IMR-90 (cell line): ENCODE measurements around the gene TRIM44. TPM values are rescaled to one million over a fixed set of nuclear protein-coding genes. Genes with fewer than 3 reads are reported as not detected.

Experiments
- ATAC-seq: fragments of 200-7000 bp; cut with Tn5 transposase; 2 replicates; pipeline ENCODE4 v1.9.1; 2020; ENCODE audit warnings: low read depth, mild to moderate bottlenecking, moderate library complexity
- BruUV-seq: library from RNA; stranded (reverse); fragments of 400-500 nt; replicated peaks from 2 replicates; lab custom pipeline; 2021; lab: Mats Ljungman, UMichigan
- CTCF ChIA-PET: fragments of 300-600 bp; formaldehyde crosslinking; extraction: SDS; loops from one replicate; lab custom pipeline; 2021; ENCODE audit warnings: antibody characterized with exemption; lab: Yijun Ruan, JAX
- POLR2A ChIA-PET: fragments of 300-600 bp; sonication (Branson Sonifier 250); formaldehyde crosslinking; loops from one replicate; lab custom pipeline; 2022; ENCODE audit warnings: antibody characterized with exemption; ENCODE audit not compliant: unreplicated experiment; lab: Charles Lee
- DNase-seq: peaks from one replicate; pipeline ENCODE4 v3.0.0; 2013
- H2AFZ ChIP-seq: replicated peaks from 2 replicates; pipeline ENCODE3; 2013; ENCODE audit warnings: low read length, mild to moderate bottlenecking; ENCODE audit not compliant: poor library complexity
- H2AK5ac ChIP-seq: 2 replicates; pipeline ENCODE4 v1.6.1; 2013; ENCODE audit warnings: low read depth, low read length, inconsistent platforms
- H2AK9ac ChIP-seq: replicated peaks from 2 replicates; pipeline ENCODE3; 2013; ENCODE audit warnings: mild to moderate bottlenecking, low read depth, low read length, moderate library complexity; ENCODE audit not compliant: poor library complexity
- H2BK120ac ChIP-seq: 2 replicates; pipeline ENCODE4 v1.6.1; 2013; ENCODE audit warnings: low read depth, low read length, inconsistent platforms
- H2BK15ac ChIP-seq: 3 replicates; pipeline ENCODE4 v1.6.1; 2013; ENCODE audit warnings: low read depth, low read length, inconsistent platforms
- H2BK20ac ChIP-seq: 2 replicates; pipeline ENCODE4 v1.6.1; 2013; ENCODE audit warnings: low read depth, mild to moderate bottlenecking, inconsistent platforms, low read length, moderate library complexity
- H2BK5ac ChIP-seq: 2 replicates; pipeline ENCODE4 v1.6.1; 2013; ENCODE audit warnings: mild to moderate bottlenecking, low read depth, low read length, inconsistent platforms; ENCODE audit not compliant: poor library complexity, severe bottlenecking
- H3K14ac ChIP-seq: replicated peaks from 2 replicates; pipeline ENCODE4 v1.6.1; 2013; ENCODE audit warnings: low read depth, low read length, inconsistent platforms
- H3K18ac ChIP-seq: 2 replicates; pipeline ENCODE4 v1.6.1; 2013; ENCODE audit warnings: low read depth, low read length, control low read depth
- H3K23ac ChIP-seq: 2 replicates; pipeline ENCODE4 v1.6.1; 2013; ENCODE audit warnings: low read depth, low read length, inconsistent platforms
- H3K27ac ChIP-seq: 2 replicates; pipeline ENCODE4 v1.5.1; 2013; ENCODE audit warnings: mild to moderate bottlenecking, control low read depth, low read length; ENCODE audit not compliant: insufficient read depth
- H3K27me3 ChIP-seq: 2 replicates; pipeline ENCODE4 v1.6.1; 2013; ENCODE audit warnings: low read length; ENCODE audit not compliant: control insufficient read depth, insufficient read depth
- H3K36me3 ChIP-seq: 2 replicates; pipeline ENCODE4 v1.6.1; 2013; ENCODE audit warnings: low read length, mixed read lengths; ENCODE audit not compliant: control insufficient read depth, insufficient read depth
- H3K4ac ChIP-seq: 2 replicates; pipeline ENCODE4 v1.6.1; 2013; ENCODE audit warnings: low read depth, low read length, inconsistent platforms
- H3K4me1 ChIP-seq: 2 replicates; pipeline ENCODE4 v1.6.1; 2013; ENCODE audit warnings: low read length, mixed read lengths; ENCODE audit not compliant: control insufficient read depth, insufficient read depth
- H3K4me2 ChIP-seq: 2 replicates; pipeline ENCODE4 v1.6.1; 2013; ENCODE audit warnings: low read depth, mild to moderate bottlenecking, control low read depth, low read length, moderate library complexity
- H3K4me3 ChIP-seq: 2 replicates; pipeline ENCODE4 v1.5.1; 2013; ENCODE audit warnings: low read depth, mild to moderate bottlenecking, control low read depth, low read length, moderate library complexity; ENCODE audit not compliant: insufficient read depth
- H3K56ac ChIP-seq: 2 replicates; pipeline ENCODE4 v1.6.1; 2013; ENCODE audit warnings: low read length, inconsistent platforms; ENCODE audit not compliant: insufficient read depth; ENCODE audit errors: extremely low read depth
- H3K79me1 ChIP-seq, 2 experiments: 2 replicates each; pipeline ENCODE4 v1.6.1; 2013; ENCODE audit warnings: low read length in 2 of 2, inconsistent platforms in 1 of 2, low read depth in 1 of 2
- H3K9ac ChIP-seq: 2 replicates; pipeline ENCODE4 v1.6.1; 2013; ENCODE audit warnings: low read depth, low read length, control low read depth
- H3K9me1 ChIP-seq: 2 replicates; pipeline ENCODE4 v1.6.1; 2013; ENCODE audit warnings: low read length, inconsistent platforms; ENCODE audit not compliant: insufficient read depth
- H3K9me3 ChIP-seq: 2 replicates; pipeline ENCODE4 v1.6.1; 2013; ENCODE audit warnings: low read length; ENCODE audit not compliant: control insufficient read depth, insufficient read depth
- H4K20me1 ChIP-seq: 2 replicates; pipeline ENCODE4 v1.6.1; 2013; ENCODE audit warnings: low read length, inconsistent platforms; ENCODE audit not compliant: insufficient read depth
- H4K5ac ChIP-seq: 2 replicates; pipeline ENCODE4 v1.6.1; 2013; ENCODE audit warnings: mild to moderate bottlenecking, low read depth, low read length, control low read depth
- H4K8ac ChIP-seq, 2 experiments: 2 replicates each; pipeline ENCODE4 v1.6.1; 2013; ENCODE audit warnings: low read depth in 2 of 2, low read length in 2 of 2, control low read depth in 1 of 2, inconsistent platforms in 1 of 2
- H4K91ac ChIP-seq: 2 replicates; pipeline ENCODE4 v1.6.1; 2013; ENCODE audit warnings: low read depth, low read length, inconsistent platforms; ENCODE audit not compliant: insufficient read depth
- BHLHE40 ChIP-seq: fragments of 150-350 bp; IDR thresholded peaks from 2 replicates; pipeline ENCODE4 v1.6.1; 2016; ENCODE audit warnings: mild to moderate bottlenecking, low read depth, low read length
- CEBPB ChIP-seq: IDR thresholded peaks from 2 replicates; pipeline ENCODE4 v1.6.1; 2012; ENCODE audit warnings: low read depth, low read length, improper control_type of control experiment
- MAFK ChIP-seq: IDR thresholded peaks from 2 replicates; pipeline ENCODE4 v1.6.1; 2012; ENCODE audit warnings: low read depth, low read length, improper control_type of control experiment
- MAZ ChIP-seq: IDR thresholded peaks from 2 replicates; pipeline ENCODE4 v1.6.1; 2012; ENCODE audit warnings: low read depth, mild to moderate bottlenecking, low read length, improper control_type of control experiment, moderate library complexity, borderline replicate concordance
- NFE2L2 ChIP-seq: fragments of 150-350 bp; IDR thresholded peaks from 2 replicates; pipeline ENCODE4 v1.6.1; 2016; ENCODE audit warnings: low read depth, mild to moderate bottlenecking, low read length
- POLR2A ChIP-seq: IDR thresholded peaks from 2 replicates; pipeline ENCODE4 v1.6.1; 2012; ENCODE audit warnings: mild to moderate bottlenecking, low read depth, low read length
- RAD21 ChIP-seq: IDR thresholded peaks from 2 replicates; pipeline ENCODE4 v1.6.1; 2012; ENCODE audit warnings: low read length, improper control_type of control experiment
- RCOR1 ChIP-seq: IDR thresholded peaks from 2 replicates; pipeline ENCODE4 v1.6.1; 2012; ENCODE audit warnings: mild to moderate bottlenecking, low read length, improper control_type of control experiment; ENCODE audit not compliant: insufficient replicate concordance
- SMC3 ChIP-seq: fragments of 150-350 bp; IDR thresholded peaks from 2 replicates; pipeline ENCODE4 v1.6.1; 2016; ENCODE audit warnings: low read depth, mild to moderate bottlenecking, antibody characterized with exemption, low read length, moderate library complexity
- WGBS, 2 experiments: methylation state at CpG; one replicate each; pipeline versions ENCODE4 v1.1.5 to v1.1.7; 2013; ENCODE audit warnings: missing lambda C conversion rate in 2 of 2; ENCODE audit not compliant: insufficient read length in 1 of 2; ENCODE audit errors: extremely low coverage in 2 of 2; 5-methylcytosine and 5-hydroxymethylcytosine counted together
- dilution Hi-C: fragments of 300-500 bp; cut with HindIII; formaldehyde crosslinking; loops from one replicate; pipeline ENCODE4 v1.14.3; 2018; ENCODE audit warnings: low sequenced_read_pairs; ENCODE audit not compliant: unreplicated experiment
- in situ Hi-C: fragments of 300-500 bp; cut with MboI; formaldehyde crosslinking; loops from 3 replicates; pipeline ENCODE4 v1.14.3; 2019; ENCODE audit warnings: low sequenced_read_pairs, inconsistent platforms, mixed read lengths
- intact Hi-C: fragments of 100-400 bp; cut with micrococcal nuclease; formaldehyde crosslinking; loops from 2 replicates; pipeline ENCODE4 v1.10.0; 2022
- polyA plus RNA-seq, 3 experiments: library from polyadenylated mRNA; depleted of rRNA; stranded (reverse); fragments of >200 nt; gene quantifications; 2 replicates each; pipeline ENCODE4 v1.2.3, GENCODE V29; 2012; ENCODE audit warnings: low replicate concordance in 1 of 3
- total RNA-seq: library from RNA; depleted of rRNA; stranded (reverse); fragments of >200 nt; gene quantifications from 2 replicates; pipeline ENCODE4 v1.2.3, GENCODE V29; 2012
- TF ChIP-seq, protein P1 (sequence below): fragments of 150-350 bp; IDR thresholded peaks from 2 replicates; pipeline ENCODE4 v1.6.1; 2017; ENCODE audit warnings: mild to moderate bottlenecking, antibody characterized with exemption, low read length, low read depth
- TF ChIP-seq, protein P2 (sequence below): fragments of 150-350 bp; IDR thresholded peaks from 2 replicates; pipeline ENCODE4 v1.6.1; 2016; ENCODE audit warnings: low read depth, mild to moderate bottlenecking, low read length, moderate library complexity, borderline replicate concordance

The TRIM44 gene
- total and polyA plus RNA-seq, 2 of the 4 experiments (the other 2 are of a cell fraction) = 50.7 to 104 TPM

DNA sequence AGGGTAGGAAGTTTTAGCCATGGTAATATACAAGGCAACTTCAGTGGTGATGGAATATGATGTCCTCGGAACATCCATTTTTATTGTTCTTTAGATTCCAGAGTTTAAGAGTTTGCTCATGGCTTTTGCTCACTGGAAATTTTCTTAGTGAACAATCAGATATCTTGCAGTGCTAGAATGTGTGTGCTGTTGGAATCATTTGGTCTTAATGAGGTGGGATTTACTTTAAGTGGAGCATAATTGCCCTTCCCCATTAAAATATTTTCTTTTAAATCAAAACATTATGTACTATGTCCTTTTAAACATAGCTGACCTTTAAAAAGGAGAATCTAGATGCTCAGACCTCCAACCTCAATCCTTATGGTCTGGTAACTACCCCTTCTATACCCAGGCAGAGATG is 204.0 kb downstream of the TRIM44 start:
- in situ Hi-C loops = no loop called here
- no peak overlapping the region for H3K23ac ChIP-seq
- BruUV-seq = no TSS peak
- no peak overlapping the region for H4K8ac ChIP-seq
- TF ChIP-seq SMC3 = no peak
- TF ChIP-seq RAD21 = no peak
- TF ChIP-seq BHLHE40 = no peak
- TF ChIP-seq, protein P1, sequence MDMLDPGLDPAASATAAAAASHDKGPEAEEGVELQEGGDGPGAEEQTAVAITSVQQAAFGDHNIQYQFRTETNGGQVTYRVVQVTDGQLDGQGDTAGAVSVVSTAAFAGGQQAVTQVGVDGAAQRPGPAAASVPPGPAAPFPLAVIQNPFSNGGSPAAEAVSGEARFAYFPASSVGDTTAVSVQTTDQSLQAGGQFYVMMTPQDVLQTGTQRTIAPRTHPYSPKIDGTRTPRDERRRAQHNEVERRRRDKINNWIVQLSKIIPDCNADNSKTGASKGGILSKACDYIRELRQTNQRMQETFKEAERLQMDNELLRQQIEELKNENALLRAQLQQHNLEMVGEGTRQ = no peak
- TF ChIP-seq, protein P2, sequence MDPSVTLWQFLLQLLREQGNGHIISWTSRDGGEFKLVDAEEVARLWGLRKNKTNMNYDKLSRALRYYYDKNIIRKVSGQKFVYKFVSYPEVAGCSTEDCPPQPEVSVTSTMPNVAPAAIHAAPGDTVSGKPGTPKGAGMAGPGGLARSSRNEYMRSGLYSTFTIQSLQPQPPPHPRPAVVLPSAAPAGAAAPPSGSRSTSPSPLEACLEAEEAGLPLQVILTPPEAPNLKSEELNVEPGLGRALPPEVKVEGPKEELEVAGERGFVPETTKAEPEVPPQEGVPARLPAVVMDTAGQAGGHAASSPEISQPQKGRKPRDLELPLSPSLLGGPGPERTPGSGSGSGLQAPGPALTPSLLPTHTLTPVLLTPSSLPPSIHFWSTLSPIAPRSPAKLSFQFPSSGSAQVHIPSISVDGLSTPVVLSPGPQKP = no peak
- no peak for TF ChIP-seq MAFK
- no peak for TF ChIP-seq NFE2L2
- no peak for TF ChIP-seq MAZ
- TF ChIP-seq POLR2A = no peak
- TF ChIP-seq CEBPB = no peak
- no peak for TF ChIP-seq RCOR1
- no peaks in the 10 kb centered on the region for H4K20me1 ChIP-seq
- H3K79me1 ChIP-seq = no peaks in the 10 kb centered on the region
- DNase-seq = no peak
- H3K4me1 ChIP-seq = no peaks in the 10 kb centered on the region
- H4K91ac ChIP-seq = no peak overlapping the region
- no peak overlapping the region for H2BK20ac ChIP-seq
- no peak overlapping the region for H3K27ac ChIP-seq
- ChIA-PET CTCF (no interaction called here), POLR2A (no interaction called here)
- dilution Hi-C loops = no loop called here
- peaks cover 5% of the 10 kb centered on the region for H3K27me3 ChIP-seq
- no peak overlapping the region for H3K18ac ChIP-seq
- no peak overlapping the region for H3K14ac ChIP-seq
- no peak overlapping the region for H3K4ac ChIP-seq
- H3K9me1 ChIP-seq = no peaks in the 10 kb centered on the region
- WGBS, 2 experiments = no CpG with 5 or more reads among the region's 1 CpG
- H3K9ac ChIP-seq = no peak overlapping the region
- H3K56ac ChIP-seq = no peak overlapping the region
- no peaks in the 10 kb centered on the region for H3K36me3 ChIP-seq
- no peak overlapping the region for H2BK15ac ChIP-seq
- no peak overlapping the region for H3K4me3 ChIP-seq
- no peak overlapping the region for H2BK120ac ChIP-seq
- no peaks in the 10 kb centered on the region for H3K9me3 ChIP-seq
- no peak overlapping the region for H3K4me2 ChIP-seq
- H2BK5ac ChIP-seq = no peak overlapping the region
- no peak overlapping the region for H2AK9ac ChIP-seq
- H2AFZ ChIP-seq = no peak overlapping the region
- no peak for ATAC-seq
- intact Hi-C loops = no loop called here
- H2AK5ac ChIP-seq = no peak overlapping the region
- H4K5ac ChIP-seq = no peak overlapping the region
